Stimulated activated CD4-positive, alpha-beta T cell treated with anti-CD3 and anti-CD28 coated beads, Interleukin-2, amount 100 ng/mL, for 4 hours (primary cell): ENCODE results near the gene NUP50.

ENCODE experiments used
- DNase-seq: peaks from one replicate; pipeline ENCODE4 v3.0.0-alpha.2; 2020; ENCODE audit warnings: low read depth

Gene NUP50

DNA sequence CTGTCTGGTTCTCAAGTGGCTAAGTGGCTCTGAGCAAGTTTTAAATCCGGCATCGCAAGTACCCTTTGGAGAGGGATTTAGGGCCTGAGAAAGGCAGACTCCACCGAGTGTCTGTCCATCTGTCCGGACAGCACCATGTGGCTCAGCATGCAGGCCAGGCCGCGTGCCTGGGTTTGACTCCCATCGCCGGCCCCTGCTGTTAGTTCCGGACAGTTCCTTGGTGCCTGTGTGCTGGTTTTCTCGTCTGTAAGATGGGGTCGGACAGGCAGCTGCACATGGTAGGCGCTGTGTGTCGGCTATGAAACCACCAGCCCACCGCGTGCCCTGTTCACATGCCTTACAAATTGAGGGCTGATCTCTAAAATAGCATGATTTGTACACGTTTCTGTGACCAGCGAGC lies 31.0 kb downstream of the NUP50 start:
- no peak for DNase-seq

- no peak for DNase-seq
Measured at GRCh38 chr22:45195616-45196015, 31.9 kb downstream of the NUP50 start.

GRCh38 chr22:45196308-45196707 lies 32.6 kb downstream of the NUP50 start:
- DNase-seq: no peak

- no peak for DNase-seq
Measured at GRCh38 chr22:45196926-45197605, 33.3 kb downstream of the NUP50 start.

DNA sequence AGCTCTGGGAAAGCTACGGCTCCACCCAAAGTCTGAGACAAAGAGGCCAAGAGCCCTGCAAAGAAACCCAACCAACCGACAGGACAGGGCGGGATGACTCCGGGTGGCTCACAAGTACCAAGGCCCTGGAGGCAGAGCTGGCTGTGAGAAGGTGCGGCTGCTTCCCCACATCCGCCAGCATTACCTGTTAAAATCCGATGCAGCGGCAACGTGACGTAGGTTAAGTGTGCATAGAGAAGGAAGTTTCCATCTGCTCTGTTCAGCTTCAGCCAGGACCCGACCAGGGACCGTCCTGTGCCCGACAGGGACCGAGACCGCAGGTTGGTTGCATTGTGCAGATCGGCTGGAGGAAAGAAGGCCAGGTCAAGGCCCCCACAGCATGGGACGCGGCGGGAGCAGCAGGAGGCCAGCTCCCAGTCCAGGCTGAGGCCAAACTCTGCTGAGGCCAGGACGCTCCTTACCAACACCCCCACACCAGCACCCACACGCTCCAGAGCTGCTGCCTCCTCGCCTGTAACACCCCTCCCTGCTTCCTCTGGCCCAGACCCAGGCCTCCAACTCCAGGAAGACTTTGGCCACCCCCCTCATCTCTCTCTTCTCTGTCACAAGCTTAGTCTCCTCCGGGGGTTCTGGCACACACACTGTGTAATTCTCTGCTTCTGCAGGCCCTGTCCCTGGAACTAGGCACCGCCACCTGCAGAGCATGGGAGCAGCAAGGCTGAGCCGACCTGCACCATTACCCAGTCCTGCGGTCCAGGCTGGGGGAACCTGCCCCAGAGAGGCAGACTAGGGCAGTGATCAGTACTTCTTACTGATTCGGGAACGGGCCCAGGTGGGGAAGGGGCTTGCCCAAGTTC lies 34.1 kb downstream of the NUP50 start:
- DNase-seq: no peak

- no peak for DNase-seq
Measured at GRCh38 chr22:45198463-45198795, 34.7 kb downstream of the NUP50 start.

DNA sequence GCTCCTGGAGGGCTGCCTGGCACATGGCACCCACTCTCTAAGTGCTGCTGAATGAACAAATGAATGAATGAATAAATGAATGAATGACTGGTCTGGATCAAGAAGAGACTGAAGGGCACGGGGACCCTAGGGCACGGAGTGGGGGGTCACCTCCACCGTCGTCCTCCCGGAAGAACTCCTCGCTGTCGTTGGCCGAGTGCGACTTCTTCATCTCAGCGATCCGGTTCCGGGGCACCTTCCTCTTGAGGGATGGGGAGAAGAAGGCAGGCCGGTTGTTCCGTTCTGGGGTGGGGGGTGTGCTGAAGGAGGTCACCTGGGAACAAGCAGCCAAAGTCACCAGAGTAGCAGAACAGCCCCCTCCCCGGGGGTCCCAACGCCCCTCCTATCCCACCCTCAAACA lies 36.0 kb downstream of the NUP50 start:
- DNase-seq: no peak

DNA sequence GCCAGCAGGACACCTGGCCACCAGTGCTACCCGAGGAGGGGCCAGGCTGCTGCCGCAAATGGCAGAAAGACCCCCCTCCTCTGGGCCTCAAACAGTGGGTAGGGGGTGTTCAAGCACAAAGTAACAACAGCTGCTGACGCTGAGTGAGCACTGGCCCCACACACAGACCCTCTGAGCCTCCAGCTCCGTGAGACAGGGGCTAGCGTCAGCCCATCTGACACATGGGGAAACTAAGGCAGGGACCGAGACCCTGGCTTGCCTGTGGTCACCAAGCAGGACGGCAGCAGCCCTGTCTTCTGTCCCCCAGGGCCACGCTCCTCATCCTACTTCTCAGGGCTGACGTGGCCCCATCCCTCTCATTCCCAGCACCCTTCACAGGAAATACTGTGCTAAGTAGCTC lies 36.5 kb downstream of the NUP50 start:
- DNase-seq: no peak

- DNase-seq: no peak
Measured at GRCh38 chr22:45200860-45201511, 37.3 kb downstream of the NUP50 start.

- DNase-seq: no peak
Measured at GRCh38 chr22:45201678-45202332, 38.1 kb downstream of the NUP50 start.

DNA sequence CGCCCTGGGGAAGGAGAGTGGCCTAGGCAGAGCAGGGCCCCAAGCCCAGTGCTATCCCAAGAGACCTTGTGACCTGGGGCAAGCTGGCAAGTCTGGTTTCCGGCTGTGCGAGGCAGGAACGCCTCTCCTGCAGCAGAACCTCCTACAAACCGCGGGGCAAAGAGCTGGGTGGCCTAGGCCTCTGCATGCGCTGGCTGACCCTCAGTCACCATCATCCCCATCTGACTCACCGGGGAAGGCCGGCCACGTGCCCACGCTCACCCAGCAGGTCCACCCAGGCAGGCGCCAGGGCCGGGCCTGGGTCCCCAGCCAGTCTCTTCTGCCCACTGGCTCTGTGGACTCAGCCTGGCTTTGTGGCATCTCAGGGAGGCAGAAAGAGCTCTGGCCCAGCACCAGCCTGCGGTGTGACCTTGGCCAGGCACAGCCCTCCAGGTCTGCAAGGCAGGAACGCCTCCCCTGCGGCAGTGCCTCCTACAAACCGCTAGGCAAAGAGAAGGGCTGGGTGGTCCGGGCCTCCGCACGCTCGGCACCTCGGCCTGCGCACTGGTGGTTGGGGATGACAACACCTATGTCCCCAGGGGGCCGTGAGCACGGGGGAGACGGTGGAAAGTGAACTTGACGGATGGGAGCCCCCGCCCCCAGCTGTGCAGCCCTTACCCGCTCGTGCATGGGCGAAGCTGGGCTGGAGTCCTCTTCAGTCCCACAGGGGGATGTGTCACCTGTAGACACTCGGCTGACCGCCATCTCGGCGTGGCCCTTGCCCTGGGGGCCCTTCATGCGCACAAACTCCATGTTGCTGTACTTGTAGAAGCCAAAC lies 38.8 kb downstream of the NUP50 start:
- no peak for DNase-seq

- no peak for DNase-seq
Measured at GRCh38 chr22:45203150-45203951, 39.6 kb downstream of the NUP50 start.

GRCh38 chr22:45204241-45204640 lies 40.5 kb downstream of the NUP50 start:
- DNase-seq: no peak

GRCh38 chr22:45204819-45205218 lies 41.1 kb downstream of the NUP50 start:
- DNase-seq: no peak

DNA sequence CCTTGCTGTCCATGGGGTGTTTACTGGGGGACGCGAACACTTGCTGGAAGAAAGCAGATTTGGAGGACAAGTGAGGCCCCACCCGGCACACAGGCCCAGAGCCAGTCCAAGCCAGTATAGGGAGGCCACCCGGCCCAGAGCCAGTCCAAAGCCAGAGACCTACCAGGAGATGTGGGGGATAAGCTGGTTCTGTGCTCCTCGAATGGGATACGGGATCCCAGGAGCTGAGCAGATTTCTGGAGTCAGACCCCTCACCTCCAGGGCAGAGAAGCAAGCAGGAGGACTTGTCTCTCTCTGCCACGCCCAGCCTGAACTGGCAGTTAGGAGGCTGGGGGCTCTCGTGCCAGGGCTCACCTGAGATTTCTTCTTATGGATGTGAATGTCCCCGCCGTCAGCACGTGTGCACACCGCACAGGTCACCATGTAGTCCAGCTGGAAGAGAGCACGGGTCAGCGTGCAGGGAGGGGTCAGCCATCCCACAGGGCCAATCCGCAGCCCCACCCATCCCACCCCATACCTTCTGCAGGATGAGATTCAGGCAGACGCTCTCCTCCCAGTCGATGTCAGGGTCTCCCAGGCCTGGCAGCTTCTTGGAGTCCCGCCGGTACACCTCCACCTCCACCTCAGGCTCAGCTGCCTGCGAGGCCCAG lies 41.7 kb downstream of the NUP50 start:
- DNase-seq: no peak

DNA sequence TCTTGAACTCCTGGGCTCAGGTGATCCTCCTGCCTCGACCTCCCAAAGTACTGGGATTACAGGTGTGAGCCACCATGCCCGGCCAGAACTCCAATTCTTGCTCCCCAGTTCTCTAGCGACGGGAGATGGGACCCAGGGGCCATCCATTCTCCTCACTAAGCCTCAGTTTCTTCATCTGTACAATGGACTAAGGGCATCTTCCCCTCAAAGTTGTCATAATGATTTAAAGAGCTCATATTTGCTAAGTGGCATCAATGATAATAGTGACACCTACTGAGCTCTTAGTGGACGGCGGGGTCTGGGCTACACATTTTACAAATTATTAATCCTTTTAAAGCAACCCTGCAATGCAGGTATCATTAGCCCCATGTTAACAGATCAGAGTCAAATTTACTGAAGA lies 42.5 kb downstream of the NUP50 start:
- DNase-seq: no peak

- DNase-seq: no peak
Measured at GRCh38 chr22:45207533-45207932, 43.8 kb downstream of the NUP50 start.

DNA sequence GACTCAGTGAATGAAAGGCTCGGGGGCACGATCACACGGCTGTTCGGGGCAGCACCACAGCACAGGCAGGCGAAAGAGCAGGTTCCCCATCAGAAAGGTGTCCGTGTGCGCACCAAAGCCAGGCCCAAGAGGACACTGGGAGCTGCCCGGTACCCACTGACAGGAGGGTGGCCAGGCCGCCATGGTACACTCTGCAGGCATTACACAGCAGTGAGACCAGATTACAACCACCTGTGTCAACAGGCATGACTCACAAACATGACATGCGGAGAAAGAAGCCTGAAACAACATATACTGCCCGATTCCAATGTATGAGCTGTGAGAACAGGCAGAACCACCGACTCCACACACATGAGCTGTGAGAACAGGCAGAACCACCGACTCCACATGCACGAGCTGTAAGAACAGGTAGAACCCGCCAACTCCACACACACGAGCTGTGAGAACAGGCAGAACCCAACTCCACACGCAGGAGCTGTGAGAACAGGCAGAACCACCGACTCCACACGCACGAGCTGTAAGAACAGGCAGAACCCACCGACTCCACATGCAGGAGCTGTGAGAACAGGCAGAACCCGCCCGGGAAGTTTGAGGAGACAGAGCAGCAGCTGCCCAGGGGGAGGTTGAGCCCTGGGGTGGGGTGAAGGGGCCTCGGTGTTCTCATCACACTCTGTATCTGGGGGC lies 44.4 kb downstream of the NUP50 start:
- DNase-seq: no peak

- no peak for DNase-seq
Measured at GRCh38 chr22:45208696-45208992, 44.9 kb downstream of the NUP50 start.
